Astrocyte (in vitro differentiated cells and primary cell): Measurements from ENCODE around the gene TNPO1. TPM values are rescaled to one million over a fixed set of nuclear protein-coding genes. Genes with fewer than 3 reads are reported as not detected.
A peak's percentile ranks its signal among the peaks of the same experiment; 100 is the strongest.

Experiments
- DNase-seq: peaks from one replicate; pipeline ENCODE4 v3.0.0-alpha.2; 2010; ENCODE audit warnings: low read depth
- FAIRE-seq: peaks from 2 replicates; lab custom pipeline; 2011; peaks lifted over from hg19 to GRCh38; lab: Jason Lieb, UNC
- H2AFZ ChIP-seq: 2 replicates; pipeline ENCODE4 v1.6.0; 2012; ENCODE audit warnings: low read depth, low read length, inconsistent platforms
- H3K27ac ChIP-seq: 2 replicates; pipeline ENCODE4 v1.5.1; 2011; ENCODE audit warnings: low read depth, low read length, inconsistent platforms
- H3K27me3 ChIP-seq: 2 replicates; pipeline ENCODE4 v1.6.0; 2011; ENCODE audit warnings: low read length, inconsistent platforms; ENCODE audit not compliant: insufficient read depth
- H3K36me3 ChIP-seq: 2 replicates; pipeline ENCODE4 v1.5.1; 2011; ENCODE audit warnings: low read length, inconsistent platforms; ENCODE audit not compliant: insufficient read depth
- H3K4me1 ChIP-seq: 2 replicates; pipeline ENCODE4 v1.5.1; 2011; ENCODE audit warnings: low read length, inconsistent platforms; ENCODE audit not compliant: insufficient read depth
- H3K4me2 ChIP-seq: 2 replicates; pipeline ENCODE4 v1.6.0; 2012; ENCODE audit warnings: low read length, inconsistent platforms
- H3K4me3 ChIP-seq: 2 replicates; pipeline ENCODE4 v1.5.1; 2011; ENCODE audit warnings: low read depth, mild to moderate bottlenecking, low read length, inconsistent platforms; ENCODE audit not compliant: insufficient read depth
- H3K79me2 ChIP-seq: 2 replicates; pipeline ENCODE4 v1.6.0; 2012; ENCODE audit warnings: mild to moderate bottlenecking, low read length, inconsistent platforms; ENCODE audit not compliant: insufficient read depth
- H3K9ac ChIP-seq: 2 replicates; pipeline ENCODE4 v1.6.0; 2012; ENCODE audit warnings: mild to moderate bottlenecking, low read length, inconsistent platforms
- H3K9me3 ChIP-seq: 2 replicates; pipeline ENCODE4 v1.5.1; 2012; ENCODE audit warnings: low read depth, mild to moderate bottlenecking, low read length, inconsistent platforms; ENCODE audit not compliant: insufficient read depth
- H4K20me1 ChIP-seq: 2 replicates; pipeline ENCODE4 v1.6.0; 2012; ENCODE audit warnings: low read length, inconsistent platforms; ENCODE audit not compliant: insufficient read depth
- H3K27ac Mint-ChIP-seq: one replicate; pipeline ENCODE4 v1.8.0; 2021; ENCODE audit warnings: mild to moderate bottlenecking, mixed read lengths; ENCODE audit not compliant: unreplicated experiment
- H3K27me3 Mint-ChIP-seq: one replicate; pipeline ENCODE4 v1.8.0; 2021; ENCODE audit warnings: low read depth, mixed read lengths; ENCODE audit not compliant: unreplicated experiment
- H3K36me3 Mint-ChIP-seq: one replicate; pipeline ENCODE4 v1.8.0; 2021; ENCODE audit warnings: low read depth, mixed read lengths; ENCODE audit not compliant: unreplicated experiment
- H3K4me1 Mint-ChIP-seq: one replicate; pipeline ENCODE4 v1.8.0; 2021; ENCODE audit warnings: low read depth, mixed read lengths; ENCODE audit not compliant: unreplicated experiment
- H3K4me3 Mint-ChIP-seq: one replicate; pipeline ENCODE4 v1.8.0; 2021; ENCODE audit warnings: mild to moderate bottlenecking, moderate library complexity, mixed read lengths; ENCODE audit not compliant: unreplicated experiment
- H3K9me3 Mint-ChIP-seq: one replicate; pipeline ENCODE4 v1.8.0; 2021; ENCODE audit warnings: mild to moderate bottlenecking, mixed read lengths; ENCODE audit not compliant: unreplicated experiment
- EZH2 ChIP-seq: IDR thresholded peaks from 2 replicates; pipeline ENCODE4 v1.6.1; 2012; ENCODE audit warnings: mild to moderate bottlenecking, low read length, inconsistent platforms; ENCODE audit not compliant: insufficient read depth
- total RNA-seq: library from RNA; stranded (reverse); gene quantifications from 2 replicates; pipeline ENCODE4 v1.2.1, GENCODE V29; 2021
- TF ChIP-seq, protein P1 (sequence below): IDR thresholded peaks from 2 replicates; pipeline ENCODE4 v1.5.1; 2011; ENCODE audit warnings: low read depth, mild to moderate bottlenecking, inconsistent platforms, low read length, moderate library complexity; ENCODE audit not compliant: insufficient read depth

TNPO1 gene
- total RNA-seq, 1 donor from 2014 or later: 184 TPM

DNA sequence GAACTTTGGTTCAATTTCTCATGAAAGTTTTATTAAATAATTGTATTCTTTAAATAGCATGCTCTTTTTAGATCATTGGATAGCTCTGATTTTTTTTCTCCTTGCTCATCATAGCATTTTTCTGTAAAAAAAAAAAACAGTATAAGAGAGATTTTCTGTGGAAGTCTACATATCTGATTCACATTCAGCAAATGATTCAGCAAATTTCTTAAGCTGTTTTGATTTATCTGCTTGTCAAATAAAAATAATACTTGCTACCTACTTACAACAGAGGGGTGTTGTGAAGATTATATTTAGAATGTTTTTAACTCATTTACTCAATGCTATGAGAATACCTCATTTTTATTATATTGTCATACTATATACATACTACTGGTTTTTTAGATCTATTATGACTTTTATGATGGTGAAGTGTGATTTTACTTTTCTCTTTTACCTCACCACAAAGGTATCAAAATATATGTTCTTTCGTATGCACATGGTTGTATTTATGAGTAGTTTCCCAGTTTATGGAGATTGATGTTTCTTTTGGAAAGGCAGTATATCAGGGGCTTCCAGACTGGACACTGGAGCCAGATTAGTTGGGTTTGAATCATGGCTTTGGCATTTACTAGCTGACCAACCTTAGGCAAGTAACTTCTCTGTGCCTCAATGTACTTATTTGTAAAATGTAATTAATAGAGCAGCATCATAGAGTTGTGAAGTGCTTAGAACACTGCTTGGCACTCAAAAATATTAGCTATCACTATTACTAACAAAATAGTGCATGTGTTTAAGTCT is 25.5 kb downstream of the TNPO1 start:
- peaks cover 42% of the 10 kb centered on the region for H3K4me1 Mint-ChIP-seq
- no peak overlapping the region for H3K4me3 ChIP-seq
- peaks cover 88% of the 10 kb centered on the region for H3K79me2 ChIP-seq

DNA sequence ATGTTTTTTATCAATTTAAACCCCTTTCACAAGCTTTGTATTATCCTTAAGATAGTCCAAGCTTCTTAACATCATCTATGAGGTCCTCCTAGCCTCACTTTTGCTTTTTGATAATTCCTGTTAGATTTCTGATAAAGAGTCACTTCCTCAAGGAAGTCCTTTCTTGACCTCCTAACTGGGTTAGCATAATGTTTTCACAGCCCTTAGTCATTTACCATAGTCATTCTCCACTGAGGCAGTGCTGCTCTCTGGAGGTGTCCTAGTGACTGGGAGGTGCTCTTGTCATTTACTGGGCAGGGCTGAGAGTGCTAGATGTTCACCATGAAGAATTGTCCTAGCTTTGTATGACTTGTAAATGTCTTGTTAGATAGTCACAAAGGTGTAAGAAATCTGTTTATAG is 26.4 kb downstream of the TNPO1 start:
- no peaks in the 10 kb centered on the region for H3K27me3 Mint-ChIP-seq
- Histone ChIP-seq H3K27ac (no peak overlapping the region), H3K79me2 (peaks cover 89% of the 10 kb centered on the region), H3K4me2 (peak overlapping the region; percentile 29), H3K27me3 (no peaks in the 10 kb centered on the region), H4K20me1 (peaks cover 42% of the 10 kb centered on the region), H3K4me1 (peaks cover 19% of the 10 kb centered on the region), H3K9ac (no peak overlapping the region), H3K9me3 (no peaks in the 10 kb centered on the region), H3K4me3 (no peak overlapping the region), H2AFZ (no peak overlapping the region), H3K36me3 (no peaks in the 10 kb centered on the region)
- H3K27ac Mint-ChIP-seq: peak overlapping the region; percentile 83
- DNase-seq (peak; percentile 32), FAIRE-seq (peak; percentile 62)
- no peaks in the 10 kb centered on the region for H3K9me3 Mint-ChIP-seq
- H3K4me1 Mint-ChIP-seq: peaks cover 43% of the 10 kb centered on the region
- no peak overlapping the region for H3K4me3 Mint-ChIP-seq
- TF ChIP-seq, protein P1, sequence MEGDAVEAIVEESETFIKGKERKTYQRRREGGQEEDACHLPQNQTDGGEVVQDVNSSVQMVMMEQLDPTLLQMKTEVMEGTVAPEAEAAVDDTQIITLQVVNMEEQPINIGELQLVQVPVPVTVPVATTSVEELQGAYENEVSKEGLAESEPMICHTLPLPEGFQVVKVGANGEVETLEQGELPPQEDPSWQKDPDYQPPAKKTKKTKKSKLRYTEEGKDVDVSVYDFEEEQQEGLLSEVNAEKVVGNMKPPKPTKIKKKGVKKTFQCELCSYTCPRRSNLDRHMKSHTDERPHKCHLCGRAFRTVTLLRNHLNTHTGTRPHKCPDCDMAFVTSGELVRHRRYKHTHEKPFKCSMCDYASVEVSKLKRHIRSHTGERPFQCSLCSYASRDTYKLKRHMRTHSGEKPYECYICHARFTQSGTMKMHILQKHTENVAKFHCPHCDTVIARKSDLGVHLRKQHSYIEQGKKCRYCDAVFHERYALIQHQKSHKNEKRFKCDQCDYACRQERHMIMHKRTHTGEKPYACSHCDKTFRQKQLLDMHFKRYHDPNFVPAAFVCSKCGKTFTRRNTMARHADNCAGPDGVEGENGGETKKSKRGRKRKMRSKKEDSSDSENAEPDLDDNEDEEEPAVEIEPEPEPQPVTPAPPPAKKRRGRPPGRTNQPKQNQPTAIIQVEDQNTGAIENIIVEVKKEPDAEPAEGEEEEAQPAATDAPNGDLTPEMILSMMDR: peak; percentile 7
- TF ChIP-seq EZH2: no peak
- peaks cover 3% of the 10 kb centered on the region for H3K36me3 Mint-ChIP-seq

More for the DNA sequence above, 25.5 kb downstream of the TNPO1 start:
- TF ChIP-seq, protein P1: no peak
- no peak for TF ChIP-seq EZH2
- DNase-seq (peak; percentile 56), FAIRE-seq (no peak)
- Histone ChIP-seq H3K36me3 (no peaks in the 10 kb centered on the region), H3K9ac (no peak overlapping the region), H2AFZ (no peak overlapping the region), H3K27ac (no peak overlapping the region), H3K4me2 (peak overlapping the region; percentile 29), H3K4me1 (peaks cover 15% of the 10 kb centered on the region), H4K20me1 (peaks cover 42% of the 10 kb centered on the region), H3K9me3 (no peaks in the 10 kb centered on the region), H3K27me3 (no peaks in the 10 kb centered on the region)
- Mint-ChIP-seq H3K4me3 (no peak overlapping the region), H3K27me3 (no peaks in the 10 kb centered on the region), H3K9me3 (no peaks in the 10 kb centered on the region), H3K36me3 (peaks cover 3% of the 10 kb centered on the region), H3K27ac (peak overlapping the region; percentile 67)

DNA sequence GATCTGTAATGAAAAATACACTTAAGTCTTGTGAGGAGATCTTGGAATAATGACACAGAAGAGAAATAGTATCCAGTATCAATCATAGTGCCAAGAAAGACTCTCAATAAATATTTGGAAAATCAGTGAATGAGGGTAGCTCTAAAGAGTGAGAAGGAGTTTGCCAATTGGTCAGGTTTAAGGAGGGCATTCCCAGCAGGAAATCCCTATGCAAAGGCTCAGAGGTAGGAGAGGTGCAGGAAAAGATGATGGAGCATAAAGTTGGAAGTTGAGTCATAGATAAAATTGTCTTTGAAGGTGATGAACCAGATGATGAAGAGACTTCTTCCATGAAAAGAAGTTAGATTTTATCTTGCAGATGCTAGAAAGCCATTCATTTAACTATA is 27.8 kb downstream of the TNPO1 start:
- H3K4me3 Mint-ChIP-seq: no peak overlapping the region
- Histone ChIP-seq H2AFZ (no peak overlapping the region), H4K20me1 (peaks cover 46% of the 10 kb centered on the region), H3K9ac (no peak overlapping the region), H3K4me1 (peaks cover 20% of the 10 kb centered on the region), H3K27ac (no peak overlapping the region), H3K4me3 (no peak overlapping the region), H3K4me2 (no peak overlapping the region), H3K27me3 (no peaks in the 10 kb centered on the region), H3K36me3 (no peaks in the 10 kb centered on the region), H3K79me2 (peaks cover 89% of the 10 kb centered on the region), H3K9me3 (no peaks in the 10 kb centered on the region)
- H3K27me3 Mint-ChIP-seq: no peaks in the 10 kb centered on the region
- DNase-seq (no peak), FAIRE-seq (no peak)
- TF ChIP-seq, protein P1: no peak
- TF ChIP-seq EZH2: no peak
- H3K4me1 Mint-ChIP-seq: peaks cover 34% of the 10 kb centered on the region
- no peaks in the 10 kb centered on the region for H3K9me3 Mint-ChIP-seq
- H3K27ac Mint-ChIP-seq: no peak overlapping the region
- peaks cover 6% of the 10 kb centered on the region for H3K36me3 Mint-ChIP-seq
